DMS153 (cell line): Measurements from ENCODE around the gene C12orf60.
"Not testable (repeated sequence)": the region's sequence is repeated elsewhere in the genome, so short reads cannot be mapped to it uniquely, and the experiment has no call there.

Experiments
- DNase-seq: peaks from one replicate; lab custom pipeline; 2025; lab: John Stamatoyannopoulos, UW

C12orf60 gene, protein sequence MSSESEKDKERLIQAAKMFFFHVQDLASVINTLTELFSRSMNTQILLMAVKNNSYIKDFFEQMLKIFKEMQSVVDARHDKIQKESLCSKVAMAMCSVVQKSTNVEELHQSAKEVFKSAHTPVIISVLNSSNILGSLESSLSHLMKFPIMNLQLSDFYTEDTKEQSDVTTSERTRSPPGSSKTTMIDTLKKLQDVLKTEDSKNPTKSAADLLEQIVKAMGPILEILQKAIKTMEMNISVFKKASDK

DNA sequence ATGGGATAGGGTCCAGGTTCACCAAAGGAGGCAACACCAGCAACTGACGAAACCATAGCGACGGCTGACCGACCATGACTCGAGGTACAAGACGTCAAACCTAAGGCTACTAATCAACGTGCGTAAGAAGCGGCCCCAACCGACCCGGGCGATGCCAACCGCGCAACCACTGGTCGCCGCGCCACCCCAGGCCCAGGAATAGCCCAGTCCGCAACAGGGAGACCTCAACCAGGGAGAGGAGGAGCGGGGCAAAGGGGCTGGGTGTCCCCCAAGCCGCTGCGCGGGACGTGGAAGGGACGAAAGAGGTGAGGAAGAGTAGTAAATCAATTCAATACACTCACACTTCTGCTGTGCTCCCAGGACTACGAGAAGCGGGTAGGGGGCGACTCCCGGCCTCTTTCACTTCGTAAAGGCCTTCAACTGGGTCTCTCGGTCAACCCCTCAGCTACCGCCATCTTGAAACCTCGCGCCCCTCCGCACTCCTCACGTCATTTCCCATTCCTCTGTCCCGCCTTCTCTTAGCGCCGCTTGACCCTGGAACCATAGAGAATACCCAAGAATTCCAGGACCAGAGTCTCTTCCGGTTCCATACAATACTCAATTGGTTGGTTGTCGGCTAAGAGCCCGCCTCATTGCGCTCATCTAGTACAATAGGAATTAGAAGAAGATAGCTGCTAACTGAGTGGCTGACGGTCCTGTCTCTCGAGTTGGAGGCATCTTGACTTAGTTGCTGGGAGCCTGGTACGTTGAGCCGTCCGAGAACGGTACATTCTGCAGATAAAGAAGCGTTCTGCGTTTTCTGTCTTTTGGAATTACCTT is at the start of gene C12orf60, which contains the start of gene WBP11:
TSS of gene C12orf60 (plus strand) at position 660 of the 819 bp plus-strand sequence. CDS start 19,266 bp downstream, outside the sequence.
TSS of gene WBP11 (minus strand) at position 468 of the 819 bp plus-strand sequence. CDS start 2,095 bp downstream, outside the sequence.
- peak; percentile 99 for DNase-seq

DNA sequence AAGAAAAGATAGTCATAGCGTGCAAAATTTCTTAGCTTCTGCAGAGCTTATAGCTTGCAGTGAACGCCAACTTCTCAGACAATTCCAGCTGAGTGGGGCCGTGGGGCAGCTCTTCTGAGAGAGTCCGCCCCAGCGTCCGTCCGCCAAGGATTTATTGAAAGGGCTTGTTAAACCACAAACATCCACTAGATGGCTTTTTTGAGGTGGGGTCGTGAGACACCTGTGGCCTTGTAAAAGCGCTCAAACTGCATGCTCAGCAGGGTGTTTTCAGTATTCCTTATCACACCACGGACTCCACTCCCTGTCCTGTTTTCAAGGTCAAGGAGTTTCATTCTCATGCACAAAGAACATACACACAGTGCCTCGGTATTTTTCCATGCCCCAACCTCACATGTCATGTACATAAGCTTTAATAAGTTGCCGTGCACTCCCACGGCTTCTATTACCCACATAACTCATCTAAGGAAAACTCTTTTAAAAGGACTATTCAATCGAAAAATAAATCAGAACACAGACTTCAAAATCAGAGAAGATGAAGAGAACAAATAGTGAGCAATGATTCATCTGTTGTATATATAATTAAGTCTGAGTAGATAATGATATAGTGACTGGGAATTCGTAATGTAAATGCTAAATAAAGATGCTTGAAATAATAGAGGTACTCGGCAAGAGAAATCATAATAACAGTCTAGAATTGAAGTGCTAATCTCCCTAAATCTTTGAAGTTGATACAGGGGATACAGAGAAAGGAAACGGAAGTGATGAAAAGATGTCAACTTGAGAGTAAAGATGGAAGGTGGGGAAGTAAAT is 46.9 kb upstream of the C12orf60 start:
- no peak for DNase-seq

DNA sequence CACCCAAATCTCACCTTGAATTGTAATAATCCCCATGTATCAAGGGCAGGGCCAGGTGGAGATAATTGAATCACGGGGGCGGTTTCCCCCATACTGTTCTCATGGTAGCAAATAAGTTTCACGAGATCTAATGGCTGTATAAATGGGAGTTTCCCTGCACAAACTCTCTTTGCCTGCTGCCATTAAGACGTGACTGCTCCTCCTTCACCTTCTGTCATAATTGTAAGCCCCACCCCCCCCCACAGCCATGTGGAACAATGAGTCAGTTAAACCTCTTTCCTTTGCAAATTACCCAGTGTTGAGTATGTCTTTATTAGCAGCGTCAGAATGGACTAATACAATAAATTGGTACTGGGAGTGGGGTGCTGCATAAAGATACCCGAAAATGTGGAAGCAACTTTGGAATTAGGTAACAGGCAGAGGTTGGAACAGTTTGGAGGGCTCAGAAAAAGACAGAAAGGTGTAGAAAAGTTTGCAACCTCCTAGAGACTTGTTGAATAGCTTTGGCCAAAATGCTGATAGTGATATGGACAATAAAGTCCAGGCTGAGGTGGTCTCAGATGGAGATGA is 43.7 kb upstream of the C12orf60 start:
- not testable (repeated sequence) for DNase-seq

DNA sequence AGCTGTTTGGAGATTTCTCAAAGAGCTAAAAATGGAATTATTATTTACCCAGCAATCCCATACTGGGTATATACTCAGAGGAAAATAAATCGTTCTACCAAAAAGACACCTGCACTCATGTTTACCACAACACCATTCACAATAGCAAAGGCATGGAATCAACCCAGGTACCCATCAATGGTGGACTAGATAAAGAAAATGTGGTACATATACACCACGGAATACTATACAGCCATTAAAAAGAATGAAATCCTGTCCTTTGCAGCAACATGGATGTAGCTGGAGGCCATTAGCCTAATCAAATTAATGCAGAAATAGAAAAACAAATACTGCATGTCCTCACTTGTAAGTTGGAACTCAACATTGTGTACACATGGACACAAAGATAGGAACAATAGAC is 38.1 kb upstream of the C12orf60 start:
- no peak for DNase-seq

DNA sequence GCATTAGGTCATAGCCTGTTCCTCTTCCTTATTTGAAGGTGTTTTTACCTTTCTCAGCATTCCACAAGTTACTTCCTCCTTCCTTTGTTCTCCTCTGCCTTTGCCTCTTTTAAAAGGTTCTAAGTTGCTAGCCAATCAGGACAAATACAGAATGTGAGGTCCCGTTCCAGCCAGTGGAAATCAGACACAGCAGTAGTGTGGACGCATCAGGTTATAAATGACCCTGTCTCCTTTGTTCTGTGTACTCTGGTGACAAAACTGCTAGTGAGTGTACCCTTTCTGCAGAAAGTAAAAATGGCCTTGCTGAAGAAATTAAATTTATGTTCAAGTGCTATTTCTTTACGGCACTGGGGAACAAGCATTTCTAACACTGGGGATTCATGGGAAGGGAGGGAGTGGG is 37.5 kb upstream of the C12orf60 start:
- DNase-seq: not testable (repeated sequence)

DNA sequence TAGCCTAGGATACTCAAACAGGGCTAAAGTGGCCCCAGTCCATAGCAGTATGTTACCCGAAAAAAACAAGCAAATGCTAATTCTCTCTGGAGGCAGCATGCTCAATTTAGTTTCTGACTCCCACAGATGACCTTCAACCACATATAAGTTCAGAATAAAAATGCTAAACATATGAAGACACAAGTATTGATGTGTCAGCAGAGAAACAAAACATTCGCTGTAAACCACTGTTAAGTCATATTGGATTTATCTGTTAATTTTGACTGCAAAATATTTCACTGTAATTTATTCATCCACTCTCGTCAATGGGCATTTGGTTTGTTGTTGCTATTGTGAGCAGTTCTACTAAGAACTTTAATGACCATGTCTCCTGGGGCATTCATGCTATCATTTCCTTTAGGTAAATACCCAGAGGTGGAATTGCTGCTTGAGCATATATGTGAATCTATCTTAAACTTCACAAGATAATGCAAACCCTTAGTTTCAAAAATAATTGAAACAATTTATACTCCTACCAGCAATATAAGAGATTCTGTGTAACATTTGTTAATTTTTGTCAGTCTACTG is 36.7 kb upstream of the C12orf60 start:
- no peak for DNase-seq

DNA sequence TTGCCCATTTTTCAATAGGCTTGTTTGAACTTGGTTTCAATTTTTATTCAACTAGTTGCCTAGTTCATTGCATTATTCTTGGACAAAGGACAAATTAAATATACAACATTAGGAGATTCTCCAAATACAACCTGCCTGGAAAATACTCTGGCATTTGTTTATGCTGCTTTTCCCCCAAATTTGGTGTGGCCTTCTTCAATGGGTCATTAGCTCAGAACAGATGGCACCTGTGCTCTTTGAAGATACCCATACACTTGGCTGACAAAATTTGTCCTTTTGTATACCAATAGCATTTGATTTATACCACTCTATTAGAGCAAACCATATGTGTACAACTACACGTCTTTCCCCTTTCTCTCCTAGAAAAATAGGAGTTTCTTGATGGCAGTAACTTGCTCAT is 35.9 kb upstream of the C12orf60 start:
- DNase-seq: no peak

DNA sequence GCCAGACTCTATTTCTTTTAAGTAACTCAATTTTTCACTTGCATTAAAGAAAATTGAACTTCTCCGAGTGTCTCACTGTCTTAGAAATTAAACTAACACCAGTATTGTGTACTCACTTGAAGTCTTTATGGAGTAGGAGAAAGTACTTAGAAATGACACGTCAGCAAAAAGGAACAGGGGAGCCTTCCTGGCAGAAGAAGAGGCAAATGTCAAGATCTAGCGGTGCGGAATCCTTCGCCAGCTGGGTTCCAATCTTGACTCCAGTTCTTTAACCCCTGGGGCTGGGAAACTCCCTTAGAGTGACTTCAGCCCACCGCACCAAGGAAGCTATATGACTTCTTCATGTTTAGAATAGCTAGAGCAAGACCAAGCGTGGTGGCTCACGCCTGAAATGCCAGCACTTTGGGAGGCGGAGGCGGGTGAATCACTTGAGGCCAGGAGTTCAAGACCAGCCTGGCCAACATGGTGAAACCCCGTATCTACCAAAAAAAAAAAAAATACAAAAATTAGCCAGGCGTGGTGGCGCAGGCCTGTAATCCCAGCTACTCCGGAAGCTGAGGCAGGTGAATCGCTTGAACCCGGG is 34.6 kb upstream of the C12orf60 start:
- no peak for DNase-seq

DNA sequence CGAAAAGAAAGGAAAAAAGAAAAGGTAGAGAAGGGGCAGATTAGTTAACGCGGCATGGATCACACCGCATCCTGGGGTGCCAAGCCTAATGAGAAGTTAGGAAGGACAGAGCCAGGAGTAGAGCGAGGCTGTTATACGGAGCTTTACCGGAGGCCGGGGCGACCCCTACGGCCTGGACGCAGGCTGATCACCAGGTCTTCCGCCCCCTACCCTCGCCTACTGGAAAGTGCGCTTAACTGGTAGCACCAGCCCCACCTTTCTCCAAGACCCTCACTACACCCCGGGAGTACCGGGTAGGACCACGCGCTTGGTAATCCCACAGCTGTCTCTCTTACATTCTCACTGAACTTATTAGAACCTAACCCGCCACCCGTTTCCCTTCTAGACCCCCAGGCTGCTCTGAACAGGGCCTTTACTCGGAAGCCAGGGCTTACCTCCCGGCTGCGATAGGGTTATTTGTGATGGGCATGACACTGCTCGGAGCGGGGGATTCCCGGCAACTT is 34.0 kb upstream of the C12orf60 start:
- no peak for DNase-seq

DNA sequence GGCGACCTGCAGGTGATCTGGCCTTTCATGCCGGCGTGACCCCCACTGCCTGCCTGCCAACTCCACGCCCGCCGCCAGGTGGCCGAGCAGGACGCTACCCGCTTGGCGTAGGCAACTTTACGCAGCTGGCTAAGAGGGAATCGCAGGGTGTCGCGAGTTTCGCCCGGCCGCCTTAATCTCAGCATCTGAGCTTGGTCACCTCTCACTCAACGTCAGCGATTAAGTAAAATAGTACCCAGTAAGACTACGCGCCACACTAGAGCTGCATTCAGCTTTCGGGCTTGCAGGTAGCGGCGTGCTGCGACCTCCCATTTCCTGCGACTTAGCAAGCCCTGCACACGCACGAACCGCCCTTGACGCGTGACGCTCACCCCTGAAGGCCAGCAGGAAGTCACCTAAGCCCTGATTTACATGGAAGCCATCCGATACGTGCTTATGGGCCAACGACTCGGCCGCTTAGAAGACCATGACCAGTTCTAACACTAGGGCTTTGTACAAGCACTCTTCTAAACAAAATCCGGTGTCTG is 33.4 kb upstream of the C12orf60 start:
- DNase-seq: peak; percentile 85

DNA sequence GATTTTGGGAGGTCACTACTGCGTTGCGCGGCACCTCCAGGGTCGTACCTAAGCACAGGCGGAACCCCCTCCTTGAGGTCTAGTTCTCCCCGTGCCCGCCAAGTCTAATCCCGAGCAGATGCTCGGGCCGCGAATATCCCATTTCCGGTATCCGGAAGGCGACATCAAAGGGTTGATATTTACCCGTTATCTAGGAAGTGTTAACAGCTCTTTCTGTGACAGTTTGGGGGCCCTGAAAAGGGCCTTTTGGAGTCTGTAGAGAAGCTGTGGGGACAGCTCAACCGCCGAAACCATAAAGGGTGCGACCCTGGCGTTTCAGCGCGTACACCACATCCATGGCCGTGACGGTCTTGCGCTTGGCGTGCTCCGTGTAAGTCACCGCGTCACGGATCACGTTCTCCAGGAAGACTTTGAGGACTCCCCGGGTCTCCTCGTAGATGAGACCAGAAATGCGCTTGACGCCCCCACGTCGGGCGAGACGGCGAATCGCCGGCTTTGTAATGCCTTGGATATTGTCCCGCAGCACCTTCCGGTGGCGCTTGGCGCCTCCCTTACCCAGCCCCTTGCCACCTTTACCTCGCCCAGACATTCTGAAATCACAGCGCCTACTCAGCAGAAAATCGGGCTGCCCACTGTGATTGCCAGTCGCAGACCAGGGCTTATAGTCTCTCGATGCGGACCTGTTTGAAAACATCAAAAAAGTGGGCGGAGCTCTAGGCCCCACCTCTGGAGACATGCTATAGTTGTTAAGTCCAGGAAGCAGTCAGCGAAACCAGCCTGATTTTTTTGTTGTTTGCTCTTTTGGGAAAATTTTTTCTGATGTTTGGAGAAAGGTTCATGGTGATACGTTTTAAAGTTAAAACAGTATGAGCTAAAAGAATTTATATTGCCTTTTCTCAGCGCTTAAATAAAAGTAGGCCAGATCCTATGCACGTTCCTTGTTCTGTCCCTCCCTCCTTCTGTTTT is 32.7 kb upstream of the C12orf60 start:
- peak; percentile 93 for DNase-seq

DNA sequence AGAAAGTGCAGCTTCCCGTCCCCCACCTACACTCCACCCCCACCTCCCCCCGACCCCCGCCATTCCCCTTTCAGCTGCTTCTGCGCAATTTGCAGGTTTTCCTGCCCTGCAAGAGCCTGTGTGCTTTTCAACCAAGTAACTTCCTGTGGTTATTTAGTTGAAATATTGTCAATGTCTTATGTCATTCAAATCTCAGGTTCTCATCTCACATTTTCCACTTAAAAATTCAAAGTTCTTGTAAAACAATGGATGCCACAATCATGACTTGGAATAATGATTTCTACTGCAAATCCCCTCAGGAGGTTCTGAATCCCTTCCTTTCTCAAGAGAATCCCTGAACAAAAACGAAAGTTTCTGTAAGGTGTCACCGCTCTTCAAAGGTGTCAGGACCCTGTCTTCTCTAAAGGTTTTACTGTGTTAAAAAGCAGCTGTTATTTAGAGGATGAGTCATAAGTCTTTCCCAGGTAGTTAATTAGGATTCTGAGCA is 31.8 kb upstream of the C12orf60 start:
- DNase-seq: no peak

DNA sequence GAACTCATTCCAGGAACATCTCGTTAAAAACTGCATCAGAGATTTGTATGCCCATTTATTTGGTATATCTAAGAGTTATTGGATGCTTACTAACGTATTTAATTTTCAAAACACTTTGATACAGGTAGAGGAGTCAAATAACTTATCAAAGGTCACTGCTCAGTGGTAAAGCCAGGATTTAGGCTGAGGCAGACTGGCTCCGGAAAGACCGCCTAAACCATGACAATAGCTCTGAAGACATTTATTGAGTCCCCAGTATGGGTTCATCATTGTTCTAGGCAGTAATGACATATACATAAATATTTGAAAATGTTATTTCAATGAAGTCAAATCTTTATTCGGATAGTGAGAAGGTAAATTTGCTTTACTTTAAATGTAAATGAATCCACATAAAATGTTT is 30.5 kb upstream of the C12orf60 start:
- no peak for DNase-seq

DNA sequence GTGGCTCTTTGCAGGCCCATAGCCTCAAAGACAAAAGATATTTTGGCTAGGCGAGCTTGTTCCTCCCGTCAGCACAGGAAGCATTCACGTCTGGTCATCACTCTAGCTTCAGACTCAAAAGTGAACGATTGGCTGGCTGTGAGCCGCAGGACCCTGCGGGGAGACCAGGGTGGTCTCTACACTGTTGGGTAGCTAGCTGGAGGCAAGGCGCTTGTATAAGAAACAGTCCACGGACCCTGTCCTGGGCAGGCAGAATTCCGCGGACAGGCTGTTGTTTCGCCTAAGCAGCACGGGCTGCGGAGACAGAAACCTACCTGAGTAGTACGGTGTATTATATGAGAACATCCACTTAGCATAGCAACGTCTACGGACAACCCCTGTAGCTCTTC is 29.8 kb upstream of the C12orf60 start:
- DNase-seq: no peak

DNA sequence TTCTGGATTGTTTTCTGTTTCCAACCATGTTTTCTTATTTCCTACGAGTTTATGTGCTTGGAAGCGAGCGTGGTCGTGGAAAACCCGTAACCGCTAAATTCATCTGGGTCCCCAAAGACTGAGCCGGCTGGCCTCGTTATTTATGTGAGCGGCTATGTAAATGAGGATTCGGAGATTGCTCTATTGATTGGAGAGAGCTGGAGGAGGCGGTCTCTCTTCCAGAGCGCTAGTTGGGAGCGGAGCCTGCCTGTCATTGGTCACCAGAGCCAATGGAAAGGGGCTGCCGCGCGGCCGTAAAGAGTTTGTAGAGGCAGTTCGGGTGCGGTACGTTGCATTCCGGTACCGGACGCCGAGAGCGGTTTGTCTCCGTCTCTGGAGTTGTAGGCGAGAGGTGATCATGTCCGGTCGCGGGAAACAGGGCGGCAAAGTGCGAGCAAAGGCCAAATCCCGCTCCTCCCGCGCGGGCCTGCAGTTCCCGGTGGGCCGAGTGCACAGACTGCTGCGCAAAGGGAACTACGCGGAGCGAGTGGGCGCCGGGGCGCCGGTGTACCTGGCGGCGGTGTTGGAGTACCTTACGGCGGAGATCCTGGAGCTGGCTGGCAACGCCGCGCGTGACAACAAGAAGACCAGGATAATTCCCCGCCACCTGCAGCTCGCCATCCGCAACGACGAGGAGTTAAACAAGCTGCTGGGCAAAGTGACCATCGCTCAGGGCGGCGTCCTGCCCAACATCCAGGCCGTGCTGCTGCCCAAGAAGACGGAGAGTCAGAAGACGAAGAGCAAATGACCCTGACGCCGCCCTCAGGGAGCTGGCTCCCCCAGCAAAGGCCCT is 29.2 kb upstream of the C12orf60 start:
- peak; percentile 95 for DNase-seq

DNA sequence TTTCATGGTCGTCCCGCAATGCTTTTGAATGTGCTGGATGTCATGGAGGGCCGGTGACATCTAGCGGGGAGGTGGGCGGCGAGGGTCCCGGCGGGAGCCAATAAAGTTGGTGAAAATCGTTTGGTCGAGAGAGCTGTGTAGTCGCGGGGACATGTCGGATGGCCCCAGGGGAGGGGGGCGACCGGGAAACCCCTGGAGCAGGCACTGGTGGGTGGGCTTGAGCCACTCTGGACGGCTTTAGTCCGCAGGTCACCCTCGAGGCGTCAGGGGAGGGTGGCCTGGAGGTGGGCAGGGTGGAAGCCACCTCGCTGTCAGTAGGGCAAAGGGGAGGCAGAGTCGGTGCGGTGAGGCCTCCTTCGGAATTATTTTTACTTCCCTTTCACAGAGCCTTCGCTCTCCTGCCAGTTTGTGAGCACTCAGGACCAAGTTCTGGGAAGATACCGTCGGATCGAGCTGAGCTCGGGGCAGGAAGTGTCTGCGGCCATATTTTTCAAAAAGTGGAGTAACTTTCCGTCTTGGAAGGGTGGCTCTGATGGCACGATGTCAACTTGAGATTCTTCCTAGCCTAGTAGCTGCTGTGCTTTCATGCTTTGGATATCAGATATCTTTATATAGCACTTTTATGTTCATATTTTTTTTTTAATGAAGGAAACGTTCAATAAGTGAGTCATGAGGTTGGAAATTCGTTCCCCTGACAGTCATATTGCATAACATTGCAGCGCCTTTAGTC is 28.4 kb upstream of the C12orf60 start:
- DNase-seq: no peak

DNA sequence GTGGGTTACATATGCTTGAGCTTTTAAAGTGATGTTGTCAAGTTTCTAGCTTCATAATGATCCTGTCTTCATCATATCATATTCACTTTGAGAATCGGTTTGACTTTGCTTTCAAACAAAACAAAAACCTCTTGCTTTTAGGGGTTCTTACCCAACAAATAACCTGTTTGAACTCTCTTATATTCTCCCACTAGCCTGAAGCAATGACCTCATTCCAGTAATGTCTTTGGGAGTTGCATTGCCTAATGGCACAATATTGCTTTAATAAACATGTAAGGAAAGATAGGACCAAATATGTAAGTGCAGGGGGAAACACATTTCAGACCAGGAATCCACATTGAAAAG is 27.9 kb upstream of the C12orf60 start:
- no peak for DNase-seq
